GM12878 (cell line): ENCODE data around the gene WWOX. TPM values are rescaled to one million over a fixed set of nuclear protein-coding genes. Genes with fewer than 3 reads are reported as not detected.

Experiments
- ATAC-seq: fragments of 200-7000 bp; cut with Tn5 transposase; 3 replicates; pipeline ENCODE4 v1.9.1; 2020; ENCODE audit warnings: mild to moderate bottlenecking, moderate library complexity
- BruUV-seq: library from RNA; stranded (reverse); fragments of 400-500 nt; replicated peaks from 2 replicates; lab custom pipeline; 2021; lab: Mats Ljungman, UMichigan
- CTCF ChIA-PET: fragments of 300-600 bp; sonication (Branson Sonifier 250); formaldehyde crosslinking; extraction: SDS; loops from one replicate; lab custom pipeline; 2021; ENCODE audit warnings: inconsistent platforms; lab: Yijun Ruan, JAX
- POLR2A ChIA-PET: fragments of 350-600 bp; formaldehyde crosslinking; extraction: SDS; loops from one replicate; lab custom pipeline; 2021; ENCODE audit warnings: inconsistent platforms; lab: Charles Lee
- RAD21 ChIA-PET: fragments of 300-600 bp; sonication (Branson Sonifier 250); formaldehyde crosslinking; loops from one replicate; lab custom pipeline; 2023; ENCODE audit warnings: antibody characterized with exemption; ENCODE audit not compliant: unreplicated experiment; lab: Charles Lee
- SMC1A ChIA-PET: fragments of 300-600 bp; sonication (Branson Sonifier 250); formaldehyde crosslinking; loops from one replicate; lab custom pipeline; 2023; ENCODE audit not compliant: unreplicated experiment, uncharacterized antibody; lab: Charles Lee
- DNase-seq: peaks from one replicate; pipeline ENCODE4 v3.0.0-alpha.2; 2011; ENCODE audit warnings: low read depth, low spot score
- FAIRE-seq: peaks from 3 replicates; lab custom pipeline; 2011; peaks lifted over from hg19 to GRCh38; lab: Jason Lieb, UNC
- H2AFZ ChIP-seq: 2 replicates; pipeline ENCODE4 v1.6.0; 2011; ENCODE audit warnings: low read depth, low read length, control low read depth; ENCODE audit not compliant: control insufficient read depth
- H3K27ac ChIP-seq: 2 replicates; pipeline ENCODE4 v1.5.1; 2011; ENCODE audit warnings: control low read depth; ENCODE audit not compliant: control insufficient read depth, insufficient read depth
- H3K27me3 ChIP-seq, 2 experiments: replicated peaks in 1 of 2; 2 replicates each; pipeline versions ENCODE4 v1.6.0 to v1.6.1; 2011; ENCODE audit warnings: low read length in 1 of 2; ENCODE audit not compliant: control insufficient read depth in 2 of 2, insufficient read depth in 2 of 2
- H3K36me3 ChIP-seq, 2 experiments: 2 replicates each; pipeline ENCODE4 v1.5.1; 2011; ENCODE audit warnings: low read length in 1 of 2; ENCODE audit not compliant: control insufficient read depth in 2 of 2, insufficient read depth in 2 of 2
- H3K4me1 ChIP-seq: 2 replicates; pipeline ENCODE4 v1.6.1; 2011; ENCODE audit warnings: mild to moderate bottlenecking, low read length, moderate library complexity, mixed read lengths; ENCODE audit not compliant: control insufficient read depth, insufficient read depth
- H3K4me2 ChIP-seq: 2 replicates; pipeline ENCODE4 v1.6.0; 2011; ENCODE audit warnings: control low read depth; ENCODE audit not compliant: control insufficient read depth, insufficient read depth
- H3K4me3 ChIP-seq: fragments of 200-600 bp; sonication (generic); 2 replicates; pipeline ENCODE4 v1.5.1; 2016
- H3K79me2 ChIP-seq: 2 replicates; pipeline ENCODE4 v1.6.0; 2011; ENCODE audit warnings: low read length; ENCODE audit not compliant: control insufficient read depth, insufficient read depth
- H3K9ac ChIP-seq: 2 replicates; pipeline ENCODE4 v1.8.0; 2011; ENCODE audit warnings: low read length, control low read depth, mixed read lengths; ENCODE audit not compliant: control insufficient read depth, insufficient read depth
- H3K9me3 ChIP-seq: replicated peaks from 3 replicates; pipeline ENCODE4 v1.5.1; 2011; ENCODE audit warnings: mild to moderate bottlenecking, low read length; ENCODE audit not compliant: control insufficient read depth, insufficient read depth
- H4K20me1 ChIP-seq: 2 replicates; pipeline ENCODE4 v1.6.0; 2011; ENCODE audit not compliant: control insufficient read depth, insufficient read depth
- BHLHE40 ChIP-seq, 2 experiments: fragments of 450-650 bp in 1 of 2; IDR thresholded peaks; 2 replicates each; pipeline ENCODE4 v1.6.1; 2011 to 2017; ENCODE audit warnings: low read depth in 2 of 2, borderline replicate concordance in 1 of 2, improper control_type of control experiment in 1 of 2, low read length in 1 of 2, mild to moderate bottlenecking in 1 of 2
- BMI1 ChIP-seq: fragments of 450-650 bp; IDR thresholded peaks from 2 replicates; pipeline ENCODE4 v1.6.1; 2016; ENCODE audit warnings: mild to moderate bottlenecking, moderate library complexity, borderline replicate concordance
- CBX5 ChIP-seq: sonication (generic); IDR thresholded peaks from 2 replicates; pipeline ENCODE4 v1.6.1; 2016; ENCODE audit warnings: low read depth, moderate library complexity, mild to moderate bottlenecking, inconsistent platforms
- CREB1 ChIP-seq: IDR thresholded peaks from 2 replicates; pipeline ENCODE4 v1.6.1; 2012; ENCODE audit warnings: low read depth, mild to moderate bottlenecking, inconsistent platforms
- CREM ChIP-seq: IDR thresholded peaks from 2 replicates; pipeline ENCODE4 v1.6.1; 2014; ENCODE audit warnings: antibody characterized with exemption, low read depth
- EP300 ChIP-seq, 2 experiments: fragments of 150-350 bp in 1 of 2; IDR thresholded peaks; 2 replicates each; pipeline ENCODE4 v1.6.1; 2011 to 2012; ENCODE audit warnings: low read depth in 2 of 2, low read length in 2 of 2, borderline replicate concordance in 1 of 2, improper control_type of control experiment in 1 of 2, inconsistent platforms in 1 of 2; ENCODE audit not compliant: control insufficient read depth in 1 of 2
- EZH2 ChIP-seq: IDR thresholded peaks from 2 replicates; pipeline ENCODE4 v1.6.1; 2012; ENCODE audit warnings: low read depth, mild to moderate bottlenecking, control low read depth, inconsistent platforms, low read length, borderline replicate concordance; ENCODE audit not compliant: control insufficient read depth
- GABPA ChIP-seq: IDR thresholded peaks from 2 replicates; pipeline ENCODE4 v1.6.1; 2014; ENCODE audit warnings: antibody characterized with exemption, low read depth, mild to moderate bottlenecking, inconsistent platforms
- LARP7 ChIP-seq: fragments of 450-650 bp; IDR thresholded peaks from 2 replicates; pipeline ENCODE4 v1.6.1; 2017; ENCODE audit warnings: mild to moderate bottlenecking
- RELA ChIP-seq: fragments of 450-650 bp; IDR thresholded peaks from 2 replicates; pipeline ENCODE4 v1.8.0; 2014; ENCODE audit warnings: borderline replicate concordance; ENCODE audit not compliant: partially characterized antibody
- RFX5 ChIP-seq: IDR thresholded peaks from 2 replicates; pipeline ENCODE4 v1.6.1; 2011; ENCODE audit warnings: low read depth, low read length, improper control_type of control experiment
- SPI1 ChIP-seq: IDR thresholded peaks from 2 replicates; pipeline ENCODE4 v1.6.1; 2011; ENCODE audit warnings: low read depth, mild to moderate bottlenecking, low read length, moderate library complexity, borderline replicate concordance; ENCODE audit not compliant: insufficient read depth
- TCF7 ChIP-seq: IDR thresholded peaks from 2 replicates; pipeline ENCODE4 v1.6.1; 2014; ENCODE audit warnings: antibody characterized with exemption, borderline replicate concordance
- ZNF217 ChIP-seq: fragments of 450-650 bp; IDR thresholded peaks from 2 replicates; pipeline ENCODE4 v1.6.1; 2017; ENCODE audit warnings: antibody characterized with exemption, mild to moderate bottlenecking
- ZNF274 ChIP-seq: IDR thresholded peaks from one replicate; pipeline ENCODE4 v1.8.0; 2011; ENCODE audit not compliant: insufficient read length, insufficient read depth
- ZNF384 ChIP-seq: IDR thresholded peaks from 2 replicates; pipeline ENCODE4 v1.6.1; 2012; ENCODE audit warnings: low read depth, mild to moderate bottlenecking, low read length, improper control_type of control experiment, borderline replicate concordance
- WGBS: methylation state at CpG from one replicate; pipeline ENCODE4 v1.1.6; 2016; ENCODE audit warnings: low lambda C conversion rate; ENCODE audit not compliant: insufficient replicate concordance, insufficient coverage; ENCODE audit errors: missing lambda C conversion rate; 5-methylcytosine and 5-hydroxymethylcytosine counted together
- in situ Hi-C: fragments of 300-500 bp; cut with MboI; formaldehyde crosslinking; loops from 9 replicates; pipeline ENCODE4 v1.14.3; 2018; ENCODE audit warnings: mixed read lengths
- intact Hi-C: fragments of 100-400 bp; cut with micrococcal nuclease; formaldehyde crosslinking; loops from one replicate; pipeline ENCODE4 v1.14.2; 2022; ENCODE audit not compliant: unreplicated experiment
- polyA plus RNA-seq, 11 experiments: library from polyadenylated mRNA; depleted of rRNA in 4 of 11; unstranded in 6 of 11; stranded (reverse) in 5 of 11; fragments of >200 nt; fragmentation: Nextera tagmentation in 4 of 11; fragmentation: Illumina TruSeq in 1 of 11; extraction: Ambion mirVana in 4 of 11; extraction: Trizol in 1 of 11; gene quantifications; 1 replicate in 1 of 11; 2 replicates in 10 of 11; pipeline versions ENCODE4 v1.2.1 to v1.2.3, GENCODE V29; 2011 to 2016; ENCODE audit warnings: inconsistent platforms in 2 of 11, missing spikeins in 2 of 11, low read depth in 1 of 11
- total RNA-seq, 4 experiments: library from RNA; depleted of rRNA in 3 of 4; stranded (reverse); fragments of >200 nt in 3 of 4; fragmentation: Illumina TruSeq in 1 of 4; extraction: Trizol in 1 of 4; gene quantifications; 2 replicates each; pipeline versions ENCODE4 v1.2.1 to v1.2.3, GENCODE V29; 2013 to 2021
- TF ChIP-seq, protein P1 (sequence below): fragments of 450-650 bp; conservative IDR thresholded peaks from 2 replicates; pipeline ENCODE4 v1.6.1; 2017; ENCODE audit warnings: mild to moderate bottlenecking, moderate library complexity
- TF ChIP-seq, protein P2 (sequence below): fragments of 450-650 bp; IDR thresholded peaks from 2 replicates; pipeline ENCODE4 v1.6.1; 2017; ENCODE audit warnings: mild to moderate bottlenecking, low read depth, inconsistent platforms; ENCODE audit not compliant: poor library complexity, severe bottlenecking
- TF ChIP-seq, protein P3 (sequence below): fragments of 450-650 bp; IDR thresholded peaks from 2 replicates; pipeline ENCODE4 v1.6.1; 2017; ENCODE audit warnings: mild to moderate bottlenecking

Gene WWOX
- total and polyA plus RNA-seq, 10 of the 15 experiments (the other 5 are each of a cell fraction or from before 2014, with no cell fraction given): 2.8 to 24.4 (median 17.8) TPM

DNA sequence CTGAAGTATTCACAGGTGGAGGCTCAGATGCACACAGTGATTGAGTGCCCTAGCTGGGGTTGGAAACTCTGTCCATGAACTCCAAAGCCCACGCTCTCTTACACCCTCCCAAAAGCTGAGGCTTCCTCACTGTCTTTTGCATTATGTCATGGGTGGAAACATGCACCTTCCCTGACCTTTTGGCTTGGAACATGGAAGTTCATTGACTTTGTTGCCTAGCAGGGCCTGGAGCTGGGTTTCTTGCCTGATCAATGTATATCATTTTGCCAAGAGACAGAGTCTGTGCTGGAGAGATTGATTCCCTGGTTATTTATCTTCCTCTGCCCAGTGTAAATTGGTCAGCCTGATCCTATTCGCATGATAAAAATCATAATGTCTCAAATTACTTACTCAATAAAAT, 942.7 kb downstream of the WWOX start (continued):
- TF ChIP-seq, protein P1, sequence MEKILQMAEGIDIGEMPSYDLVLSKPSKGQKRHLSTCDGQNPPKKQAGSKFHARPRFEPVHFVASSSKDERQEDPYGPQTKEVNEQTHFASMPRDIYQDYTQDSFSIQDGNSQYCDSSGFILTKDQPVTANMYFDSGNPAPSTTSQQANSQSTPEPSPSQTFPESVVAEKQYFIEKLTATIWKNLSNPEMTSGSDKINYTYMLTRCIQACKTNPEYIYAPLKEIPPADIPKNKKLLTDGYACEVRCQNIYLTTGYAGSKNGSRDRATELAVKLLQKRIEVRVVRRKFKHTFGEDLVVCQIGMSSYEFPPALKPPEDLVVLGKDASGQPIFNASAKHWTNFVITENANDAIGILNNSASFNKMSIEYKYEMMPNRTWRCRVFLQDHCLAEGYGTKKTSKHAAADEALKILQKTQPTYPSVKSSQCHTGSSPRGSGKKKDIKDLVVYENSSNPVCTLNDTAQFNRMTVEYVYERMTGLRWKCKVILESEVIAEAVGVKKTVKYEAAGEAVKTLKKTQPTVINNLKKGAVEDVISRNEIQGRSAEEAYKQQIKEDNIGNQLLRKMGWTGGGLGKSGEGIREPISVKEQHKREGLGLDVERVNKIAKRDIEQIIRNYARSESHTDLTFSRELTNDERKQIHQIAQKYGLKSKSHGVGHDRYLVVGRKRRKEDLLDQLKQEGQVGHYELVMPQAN: no peak
- TF ChIP-seq ZNF274 (no peak), EP300 (IDR thresholded peaks at IDR 0.05; ENCODE audit: borderline replicate concordance in 1 of 2, control insufficient read depth in 1 of 2, low read depth in 2 of 2, low read length in 2 of 2) (no peak), RFX5 (no peak), LARP7 (no peak), SPI1 (no peak), BMI1 (no peak), CREM (no peak), ZNF217 (no peak)

DNA sequence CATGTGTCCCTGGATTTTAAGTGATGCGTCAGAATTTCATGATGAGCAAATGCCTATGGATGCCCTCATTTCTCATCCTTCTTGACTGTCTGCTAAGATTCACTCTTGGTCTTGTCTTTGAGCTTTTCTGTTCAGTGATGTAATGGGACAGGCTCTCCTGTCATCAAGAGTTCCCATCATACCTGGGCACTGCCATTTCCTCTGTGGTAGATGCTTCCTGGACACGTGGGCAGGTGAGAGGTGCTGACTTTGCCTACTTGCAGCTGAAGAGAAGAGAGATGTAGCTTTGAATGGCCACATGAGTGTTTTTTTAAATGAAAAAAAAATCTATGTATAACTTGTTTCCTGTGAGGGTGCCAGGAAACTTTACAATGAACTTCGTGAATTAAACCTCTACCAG, 943.4 kb downstream of the WWOX start:
- no peaks in the 10 kb centered on the region for H4K20me1 ChIP-seq
- H3K79me2 ChIP-seq: no peaks in the 10 kb centered on the region
- DNase-seq (no peak), FAIRE-seq (no peak), ATAC-seq (no peak)
- H3K4me1 ChIP-seq: no peaks in the 10 kb centered on the region
- H3K36me3 ChIP-seq: no peaks in the 10 kb centered on the region
- 31% methylated on average over 3 of the region's 3 CpGs for WGBS
- no peak overlapping the region for H3K4me3 ChIP-seq
- POLR2A ChIA-PET: no interaction called here
- intact Hi-C loops (loop anchor here (10.0 kb wide), 1 partner anchor 538 kb away; no protein-coding TSS in a partner anchor), in situ Hi-C loops (no loop called here)
- CTCF ChIA-PET: interaction anchor here (0.5 to 1.0 kb wide), 2 partner anchors 9 to 434 kb away, joined by 3 to 4 read pairs; no protein-coding TSS in a partner anchor
- no peak overlapping the region for H3K4me2 ChIP-seq
- H3K27me3 ChIP-seq: no peaks in the 10 kb centered on the region; a peak in 2 of 4 replicates
- no peaks in the 10 kb centered on the region for H3K9me3 ChIP-seq
- no peak overlapping the region for H2AFZ ChIP-seq
- H3K27ac ChIP-seq: no peak overlapping the region
- RAD21 ChIA-PET: no interaction called here
- SMC1A ChIA-PET: no interaction called here
- no TSS peak for BruUV-seq
- H3K9ac ChIP-seq: no peak overlapping the region
- no peak for TF ChIP-seq CBX5
- TF ChIP-seq, protein P2, sequence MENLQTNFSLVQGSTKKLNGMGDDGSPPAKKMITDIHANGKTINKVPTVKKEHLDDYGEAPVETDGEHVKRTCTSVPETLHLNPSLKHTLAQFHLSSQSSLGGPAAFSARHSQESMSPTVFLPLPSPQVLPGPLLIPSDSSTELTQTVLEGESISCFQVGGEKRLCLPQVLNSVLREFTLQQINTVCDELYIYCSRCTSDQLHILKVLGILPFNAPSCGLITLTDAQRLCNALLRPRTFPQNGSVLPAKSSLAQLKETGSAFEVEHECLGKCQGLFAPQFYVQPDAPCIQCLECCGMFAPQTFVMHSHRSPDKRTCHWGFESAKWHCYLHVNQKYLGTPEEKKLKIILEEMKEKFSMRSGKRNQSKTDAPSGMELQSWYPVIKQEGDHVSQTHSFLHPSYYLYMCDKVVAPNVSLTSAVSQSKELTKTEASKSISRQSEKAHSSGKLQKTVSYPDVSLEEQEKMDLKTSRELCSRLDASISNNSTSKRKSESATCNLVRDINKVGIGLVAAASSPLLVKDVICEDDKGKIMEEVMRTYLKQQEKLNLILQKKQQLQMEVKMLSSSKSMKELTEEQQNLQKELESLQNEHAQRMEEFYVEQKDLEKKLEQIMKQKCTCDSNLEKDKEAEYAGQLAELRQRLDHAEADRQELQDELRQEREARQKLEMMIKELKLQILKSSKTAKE: no peak
- TF ChIP-seq CREB1: no peak
- no peak for TF ChIP-seq RELA
- TF ChIP-seq TCF7: no peak
- TF ChIP-seq ZNF384: no peak
- TF ChIP-seq, protein P3, sequence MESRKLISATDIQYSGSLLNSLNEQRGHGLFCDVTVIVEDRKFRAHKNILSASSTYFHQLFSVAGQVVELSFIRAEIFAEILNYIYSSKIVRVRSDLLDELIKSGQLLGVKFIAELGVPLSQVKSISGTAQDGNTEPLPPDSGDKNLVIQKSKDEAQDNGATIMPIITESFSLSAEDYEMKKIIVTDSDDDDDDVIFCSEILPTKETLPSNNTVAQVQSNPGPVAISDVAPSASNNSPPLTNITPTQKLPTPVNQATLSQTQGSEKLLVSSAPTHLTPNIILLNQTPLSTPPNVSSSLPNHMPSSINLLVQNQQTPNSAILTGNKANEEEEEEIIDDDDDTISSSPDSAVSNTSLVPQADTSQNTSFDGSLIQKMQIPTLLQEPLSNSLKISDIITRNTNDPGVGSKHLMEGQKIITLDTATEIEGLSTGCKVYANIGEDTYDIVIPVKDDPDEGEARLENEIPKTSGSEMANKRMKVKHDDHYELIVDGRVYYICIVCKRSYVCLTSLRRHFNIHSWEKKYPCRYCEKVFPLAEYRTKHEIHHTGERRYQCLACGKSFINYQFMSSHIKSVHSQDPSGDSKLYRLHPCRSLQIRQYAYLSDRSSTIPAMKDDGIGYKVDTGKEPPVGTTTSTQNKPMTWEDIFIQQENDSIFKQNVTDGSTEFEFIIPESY: no peak
- no peak for TF ChIP-seq EZH2
- TF ChIP-seq BHLHE40 (IDR thresholded peaks at IDR 0.05; ENCODE audit: borderline replicate concordance in 1 of 2, low read depth in 2 of 2, low read length in 1 of 2): no peak
- TF ChIP-seq GABPA: no peak
